Measurements from ENCODE around the gene OTC. TPM values are rescaled to one million over a fixed set of nuclear protein-coding genes. Genes with fewer than 3 reads are reported as not detected.

OTC gene
- total RNA-seq, 1 donor from 2014 or later = not detected

DNA sequence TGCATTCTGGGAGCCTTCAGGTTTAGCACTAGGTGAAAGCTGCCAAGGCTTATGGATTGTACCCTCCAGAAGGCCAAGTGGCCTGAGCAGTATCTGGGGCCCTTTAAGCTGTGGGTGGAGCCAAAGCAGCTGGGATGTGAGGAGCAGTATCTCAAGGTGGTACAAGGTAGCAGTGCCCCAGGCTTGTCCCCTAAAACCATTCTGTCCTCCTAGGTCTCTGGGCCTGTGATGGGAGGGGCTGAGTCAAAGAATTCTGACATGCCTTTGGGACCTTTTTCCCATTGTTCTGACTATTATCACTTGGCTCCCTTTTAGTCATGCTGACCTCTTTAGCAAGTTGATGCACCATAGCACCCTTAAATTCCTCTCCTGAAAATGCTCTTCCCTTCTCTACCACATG lies 109.9 kb downstream of the OTC start:
- DNase-seq (ENCODE audit: extremely low read depth, low read depth, low spot score) = no peak

DNA sequence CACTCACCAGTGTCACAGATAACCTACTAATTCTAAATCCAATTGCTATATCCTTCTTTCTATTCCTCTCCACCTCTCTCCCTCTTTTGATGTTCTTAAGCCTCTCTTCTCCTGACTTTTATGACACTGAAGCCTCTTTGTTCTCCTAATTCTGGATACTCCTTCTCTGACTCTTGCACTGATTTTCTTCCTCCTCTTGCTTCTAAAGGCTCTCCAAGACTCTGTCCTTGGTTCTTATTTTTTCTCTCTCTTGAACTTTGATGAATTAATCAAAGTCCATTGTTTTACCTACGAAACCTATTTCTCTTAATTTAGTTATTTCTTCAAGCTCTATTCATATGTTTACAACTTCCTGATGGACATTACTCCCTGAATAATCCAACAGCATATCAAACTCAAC lies 113.3 kb downstream of the OTC start:
- DNase-seq (ENCODE audit: extremely low read depth, low read depth, low spot score) = no peak

DNA sequence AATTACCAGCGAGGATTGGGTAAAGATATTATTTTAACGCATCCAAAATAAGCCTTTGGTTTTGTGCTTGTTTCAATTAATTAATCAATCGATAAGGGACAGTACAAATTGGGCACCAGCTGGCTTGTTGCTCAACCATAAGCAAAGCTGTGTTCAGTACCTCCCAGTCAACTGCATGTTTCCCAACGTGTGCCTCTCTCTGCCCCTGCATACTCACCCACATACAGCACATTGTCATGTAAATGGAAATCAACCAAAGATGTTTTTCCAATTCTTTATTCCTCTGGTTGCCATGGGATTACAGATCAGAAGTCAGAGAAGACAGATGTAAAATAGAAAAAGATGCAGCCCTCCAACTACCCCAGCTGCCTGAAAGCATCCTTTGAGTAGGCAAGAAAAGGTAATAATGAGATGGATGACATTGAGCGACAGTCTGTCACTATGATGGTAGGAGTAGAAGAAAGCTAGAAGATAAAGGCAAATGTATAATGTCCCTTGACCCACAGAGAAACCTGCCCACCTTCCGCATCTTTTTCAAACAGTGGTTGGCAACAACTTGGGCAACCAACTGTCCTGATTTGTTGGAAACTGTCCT lies 116.3 kb downstream of the OTC start:
- DNase-seq (ENCODE audit: extremely low read depth, low read depth, low spot score) = no peak

Other genes with a start within 250 kb of the OTC start
- gene SRPX, start 131.7 kb upstream of the OTC start, total RNA-seq = 147 and 267 TPM in 2 replicates
- 5.2 and 9.9 TPM in 2 replicates for gene RPGR, start 25.1 kb upstream of the OTC start, total RNA-seq
- 4.7 and 13.5 TPM in 2 replicates for gene TSPAN7, start 208.9 kb downstream of the OTC start, total RNA-seq